ENCODE results near the gene SCN4A. TPM values are rescaled to one million over a fixed set of nuclear protein-coding genes. Genes with fewer than 3 reads are reported as not detected.
"Not testable (repeated sequence)": the region's sequence is repeated elsewhere in the genome, so short reads cannot be mapped to it uniquely, and the experiment has no call there.

SCN4A gene
- total RNA-seq, 4 donors from 2014 or later: under 0.01 to 0.71 (median 0.20) TPM

DNA sequence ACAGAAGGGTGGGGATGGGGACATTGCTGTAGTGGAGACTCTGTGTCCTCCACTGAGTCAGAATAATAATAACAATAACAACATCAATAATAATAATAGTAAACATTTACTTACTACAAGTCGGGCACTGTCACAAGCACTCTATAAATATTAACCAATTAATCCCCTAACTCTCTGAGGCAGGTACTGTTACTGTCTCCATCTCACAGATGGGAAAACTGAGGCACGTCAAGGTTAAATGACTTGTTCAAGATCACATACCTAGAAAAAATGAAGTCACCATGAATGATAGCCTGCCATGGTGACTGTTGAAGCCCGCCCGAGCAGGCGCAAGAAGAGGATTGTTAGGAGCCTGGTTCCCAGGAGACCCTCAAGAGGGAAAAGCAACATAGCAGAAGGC lies 35.6 kb upstream of the SCN4A start:
- H3K9me3 ChIP-seq: no peaks in the 10 kb centered on the region
- no peak overlapping the region for H3K4me3 ChIP-seq
- peaks cover 26 to 43% (median 32%) of the 10 kb centered on the region in 4 donors for H3K4me1 ChIP-seq
- intact Hi-C loops (cut with DNase I): no loop called here
- peak overlapping the region in 3 of 4 donors; percentile 6 to 34 (median 33) for H3K27ac ChIP-seq (replicated peaks in 1 of 4)
- H3K27me3 ChIP-seq: peaks cover 0 to 10% (median 0%) of the 10 kb centered on the region in 4 donors
- TF ChIP-seq EP300 (IDR thresholded peaks at IDR 0.05) (no peak), POLR2A (IDR thresholded peaks at IDR 0.05; ENCODE audit: low read depth) (no peak), CTCF (IDR thresholded peaks at IDR 0.05) (no peak), POLR2AphosphoS5 (IDR thresholded peaks at IDR 0.05) (no peak)
- H3K36me3 ChIP-seq: peaks cover 0 to 18% (median 3%) of the 10 kb centered on the region in 4 donors
- no peak for DNase-seq (ENCODE audit: extremely low spot score)
- 82% methylated on average over 5 of the region's 5 CpGs for WGBS

DNA sequence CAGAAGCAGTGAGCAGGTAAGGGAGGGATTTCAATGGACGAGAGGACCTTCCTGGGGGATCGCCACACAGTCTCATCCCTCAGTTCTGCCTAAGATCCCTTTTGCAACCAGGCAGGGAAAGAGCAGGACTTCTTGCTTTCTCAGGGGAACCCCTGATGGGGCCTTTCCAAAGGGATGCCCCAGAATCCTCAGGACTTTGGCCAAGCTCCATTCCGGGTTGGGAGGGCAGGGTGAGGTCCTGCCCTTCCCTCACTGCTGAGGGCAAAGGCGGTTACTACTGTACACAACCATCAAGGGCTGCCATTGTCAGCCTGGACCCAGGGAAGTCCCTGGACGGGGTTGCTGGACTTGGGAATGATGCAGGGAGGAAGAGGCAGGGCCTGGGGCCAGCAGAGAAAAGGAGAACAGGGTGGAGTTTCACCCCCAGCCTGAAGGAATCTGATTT lies 35.1 kb upstream of the SCN4A start:
- H3K27ac ChIP-seq (replicated peaks in 1 of 4): peak overlapping the region in 2 of 4 donors; percentile 28 to 46
- intact Hi-C loops (cut with DNase I): no loop called here
- no peak overlapping the region for H3K4me3 ChIP-seq
- no peak for DNase-seq (ENCODE audit: extremely low spot score)
- peaks cover 26 to 43% (median 32%) of the 10 kb centered on the region in 4 donors for H3K4me1 ChIP-seq
- peak in 1 of 2 donors; percentile 41 for TF ChIP-seq POLR2AphosphoS5 (IDR thresholded peaks at IDR 0.05)
- TF ChIP-seq CTCF (IDR thresholded peaks at IDR 0.05): no peak
- peaks cover 0 to 23% (median 5%) of the 10 kb centered on the region in 4 donors for H3K36me3 ChIP-seq
- no peaks in the 10 kb centered on the region for H3K9me3 ChIP-seq
- H3K27me3 ChIP-seq: peaks cover 0 to 9% (median 0%) of the 10 kb centered on the region in 4 donors
- 56% methylated on average over 5 of the region's 5 CpGs for WGBS

- H3K4me3 ChIP-seq; DNase-seq (ENCODE audit: extremely low spot score); intact Hi-C loops (cut with DNase I); H3K9me3 ChIP-seq: not testable (repeated sequence)
- Histone ChIP-seq H3K36me3 (peaks cover 0 to 28% (median 5%) of the 10 kb centered on the region in 4 donors), H3K4me1 (peaks cover 28 to 43% (median 35%) of the 10 kb centered on the region in 4 donors), H3K27me3 (peaks cover 0 to 13% (median 0%) of the 10 kb centered on the region in 4 donors), H3K27ac (replicated peaks in 1 of 4) (peak overlapping the region in 3 of 4 donors; percentile 11 to 46 (median 28))
- 90% methylated on average over 5 of the region's 5 CpGs for WGBS
These were observed 34.5 kb upstream of the SCN4A start for GRCh38 chr17:64007089-64007837.

DNA sequence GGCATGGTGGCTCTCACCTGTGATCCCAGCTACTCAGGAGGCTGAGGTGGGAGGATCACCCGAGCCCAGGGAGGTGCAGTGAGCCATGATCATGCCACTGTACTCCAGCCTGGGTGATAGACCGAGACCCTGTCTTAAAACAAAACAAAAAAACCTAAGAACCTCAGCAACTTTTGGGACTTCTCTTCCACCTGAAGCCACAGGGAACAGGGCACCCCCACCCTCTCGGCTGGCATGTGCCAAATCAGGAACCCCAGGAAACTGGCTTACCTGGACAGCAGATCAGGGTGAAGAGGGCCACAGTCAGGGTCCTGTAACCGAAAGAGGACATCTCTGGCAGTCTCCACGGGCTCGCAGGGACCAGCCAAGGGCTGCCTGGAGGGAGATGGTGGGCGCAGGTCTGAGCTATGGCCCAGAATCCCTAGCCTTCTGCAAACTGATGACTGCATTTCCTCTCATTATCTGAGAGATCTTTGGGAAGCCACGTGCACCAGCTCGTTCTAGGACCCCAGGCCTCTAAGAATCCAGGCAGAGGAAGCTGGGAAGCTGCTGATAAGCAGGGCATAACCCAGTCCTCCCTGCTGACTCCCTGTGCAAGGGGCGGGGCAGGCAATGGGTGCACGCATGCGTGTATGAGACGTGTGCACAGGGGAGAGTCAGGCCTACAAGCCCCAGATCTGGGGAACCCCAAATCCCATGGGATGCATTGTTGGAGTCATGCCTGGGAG lies 33.8 kb upstream of the SCN4A start:
- Histone ChIP-seq H3K27ac (replicated peaks in 1 of 4) (peak overlapping the region; percentile 19 to 71 (median 64)), H3K9me3 (no peaks in the 10 kb centered on the region), H3K4me3 (peak overlapping the region; percentile 24 to 42 (median 28)), H3K27me3 (peaks cover 0 to 20% (median 0%) of the 10 kb centered on the region in 4 donors), H3K4me1 (peaks cover 35 to 43% (median 37%) of the 10 kb centered on the region in 4 donors), H3K36me3 (peaks cover 0 to 28% (median 5%) of the 10 kb centered on the region in 4 donors)
- intact Hi-C loops (cut with DNase I): no loop called here
- DNase-seq (ENCODE audit: extremely low spot score): no peak
- TF ChIP-seq EP300 (IDR thresholded peaks at IDR 0.05) (no peak), POLR2A (IDR thresholded peaks at IDR 0.05; ENCODE audit: low read depth) (no peak), CTCF (IDR thresholded peaks at IDR 0.05) (no peak), POLR2AphosphoS5 (IDR thresholded peaks at IDR 0.05) (peak; percentile 67 to 81)
- WGBS: 82% methylated on average over 10 of the region's 13 CpGs

GRCh38 chr17:64005734-64006167 lies 33.0 kb upstream of the SCN4A start:
- no peak for DNase-seq (ENCODE audit: extremely low spot score)
- peak overlapping the region; percentile 24 to 42 (median 28) for H3K4me3 ChIP-seq
- intact Hi-C loops (cut with DNase I): no loop called here
- peaks cover 0 to 28% (median 5%) of the 10 kb centered on the region in 4 donors for H3K36me3 ChIP-seq
- no peaks in the 10 kb centered on the region for H3K9me3 ChIP-seq
- TF ChIP-seq EP300 (IDR thresholded peaks at IDR 0.05) (no peak), POLR2A (IDR thresholded peaks at IDR 0.05; ENCODE audit: low read depth) (no peak), POLR2AphosphoS5 (IDR thresholded peaks at IDR 0.05) (no peak)
- peaks cover 0 to 28% (median 0%) of the 10 kb centered on the region in 4 donors for H3K27me3 ChIP-seq
- WGBS: 32% methylated on average over 5 of the region's 6 CpGs
- peak overlapping the region; percentile 21 to 71 (median 64) for H3K27ac ChIP-seq (replicated peaks in 1 of 4)
- H3K4me1 ChIP-seq: peaks cover 38 to 43% (median 41%) of the 10 kb centered on the region in 4 donors

All from esophagus muscularis mucosa (tissue), 4 donors.